ENCODE results near the gene BMPR1A. TPM values are rescaled to one million over a fixed set of nuclear protein-coding genes. Genes with fewer than 3 reads are reported as not detected.
A peak's percentile ranks its signal among the peaks of the same experiment; 100 is the strongest.

Gene BMPR1A
- total and polyA plus RNA-seq, 2 of the 13 experiments (the other 11 are each of a cell fraction or from before 2014, with no cell fraction given): 17.8 to 44.2 TPM

- Histone ChIP-seq H4K20me1 (ENCODE audit: insufficient read depth, low read length) (no peaks in the 10 kb centered on the region), H3K4me3 (replicated peaks in 1 of 3; ENCODE audit: insufficient read depth in 1 of 3, low read depth in 2 of 3, low read length in 3 of 3) (no peak overlapping the region), H3K27me3 (ENCODE audit: control insufficient read depth in 1 of 2, insufficient read depth in 2 of 2, low read length in 2 of 2) (peaks cover 0 to 3% of the 10 kb centered on the region in 2 experiments; a peak in 2 of 5 replicates), H3K4me2 (ENCODE audit: low read depth, low read length) (no peak overlapping the region), H3K9ac (ENCODE audit: insufficient read depth, low read depth, low read length) (no peak overlapping the region), H3K9me3 (ENCODE audit: low read length) (no peaks in the 10 kb centered on the region), H3K27ac (ENCODE audit: extremely low read length, insufficient read depth, low read length) (no peak overlapping the region), H3K79me2 (ENCODE audit: insufficient read depth, low read length) (no peaks in the 10 kb centered on the region), H3K4me1 (ENCODE audit: insufficient read depth, low read length) (peaks cover 8% of the 10 kb centered on the region; the same call in 1 of the 2 replicates), H2AFZ (ENCODE audit: low read length) (no peak overlapping the region), H3K36me3 (replicated peaks in 1 of 2; ENCODE audit: control insufficient read depth in 1 of 2, insufficient read depth in 2 of 2, low read length in 2 of 2) (no peaks in the 10 kb centered on the region)
- FAIRE-seq: no peak
- CTCF ChIA-PET (ENCODE audit: low intra/inter-chr PET ratio, low total read pairs): no interaction called here
- 0 out of 2 replicates have a peak, but pooled peaks have one; percentile 43 for TF ChIP-seq ZMYM3 (CRISPR knock-in tag; IDR thresholded peaks at IDR 0.05)
- peak; percentile 94 for TF ChIP-seq ZFP36 (IDR thresholded peaks at IDR 0.05; ENCODE audit: borderline replicate concordance, low read depth, low read length, partially characterized antibody)
- no peak for TF ChIP-seq ZBTB1 (CRISPR knock-in tag; IDR thresholded peaks at IDR 0.05; ENCODE audit: borderline replicate concordance)
- ATAC-seq: no peak
- POLR2A ChIA-PET: no interaction called here
- WGBS (ENCODE audit: low lambda C conversion rate): 0% methylated on average over 1 of the region's 1 CpG
- in situ Hi-C loops (cut with HindIII; ENCODE audit: extremely low pct_ligation_motif_present, low pct_unique_long_range_greater_than_20kb): no loop called here
- DNase-seq (ENCODE audit: low spot score): no peak
- intact Hi-C loops (cut with micrococcal nuclease; ENCODE audit: unreplicated experiment): no loop called here
- no TSS peak for BruUV-seq (replicated peaks)
Measured at GRCh38 chr10:86706977-86707376, 49.4 kb upstream of the BMPR1A start.

DNA sequence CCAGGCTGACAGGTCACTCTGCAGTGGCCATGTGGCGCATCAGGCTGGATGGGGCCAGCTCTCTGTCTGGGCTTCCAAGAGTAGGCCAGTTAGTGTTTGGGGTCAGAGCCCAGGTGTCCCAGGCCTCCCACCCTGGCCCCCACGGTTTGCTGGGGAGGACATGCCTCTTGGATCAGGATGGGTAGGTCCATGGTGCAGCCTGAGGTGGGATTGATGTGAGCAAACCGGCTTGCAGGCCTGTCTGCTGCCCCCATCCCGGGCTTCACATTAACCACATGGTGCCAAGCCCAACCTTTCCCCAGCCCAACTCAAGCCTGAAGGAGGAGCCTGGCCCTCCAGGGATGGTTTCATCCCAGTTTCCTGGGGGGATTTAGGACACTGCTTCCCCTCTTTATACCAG, 48.9 kb upstream of the BMPR1A start:
- WGBS (ENCODE audit: low lambda C conversion rate): 26% methylated on average over 3 of the region's 4 CpGs
- H3K27me3 ChIP-seq (ENCODE audit: control insufficient read depth in 1 of 2, insufficient read depth in 2 of 2, low read length in 2 of 2): peaks cover 0 to 3% of the 10 kb centered on the region in 2 experiments; a peak in 2 of 5 replicates
- POLR2A ChIA-PET: no interaction called here
- H3K27ac ChIP-seq (ENCODE audit: extremely low read length, insufficient read depth, low read length): no peak overlapping the region
- no peaks in the 10 kb centered on the region for H3K79me2 ChIP-seq (ENCODE audit: insufficient read depth, low read length)
- no peak for ATAC-seq
- H3K4me3 ChIP-seq (replicated peaks in 1 of 3; ENCODE audit: insufficient read depth in 1 of 3, low read depth in 2 of 3, low read length in 3 of 3): no peak overlapping the region
- no TSS peak for BruUV-seq (replicated peaks)
- H3K9me3 ChIP-seq (ENCODE audit: low read length): no peaks in the 10 kb centered on the region
- no peaks in the 10 kb centered on the region for H3K36me3 ChIP-seq (replicated peaks in 1 of 2; ENCODE audit: control insufficient read depth in 1 of 2, insufficient read depth in 2 of 2, low read length in 2 of 2)
- no peaks in the 10 kb centered on the region for H4K20me1 ChIP-seq (ENCODE audit: insufficient read depth, low read length)
- peaks cover 13% of the 10 kb centered on the region; the same call in 1 of the 2 replicates for H3K4me1 ChIP-seq (ENCODE audit: insufficient read depth, low read length)
- in situ Hi-C loops (cut with HindIII; ENCODE audit: extremely low pct_ligation_motif_present, low pct_unique_long_range_greater_than_20kb) (no loop called here), intact Hi-C loops (cut with micrococcal nuclease; ENCODE audit: unreplicated experiment) (no loop called here)
- H3K4me2 ChIP-seq (ENCODE audit: low read depth, low read length): no peak overlapping the region
- CTCF ChIA-PET (ENCODE audit: low intra/inter-chr PET ratio, low total read pairs): no interaction called here
- TF ChIP-seq ZNF687 (CRISPR knock-in tag; IDR thresholded peaks at IDR 0.05) (peak; percentile 18; the same call in 1 of the 2 replicates), SNAPC4 (CRISPR knock-in tag; IDR thresholded peaks at IDR 0.05) (no peak)
- no peak overlapping the region for H2AFZ ChIP-seq (ENCODE audit: low read length)
- no peak for DNase-seq (ENCODE audit: low spot score)
- no peak overlapping the region for H3K9ac ChIP-seq (ENCODE audit: insufficient read depth, low read depth, low read length)
- FAIRE-seq: no peak

All from HepG2 (cell line).